ENCODE data around the gene PIP4K2B. TPM values are rescaled to one million over a fixed set of nuclear protein-coding genes. Genes with fewer than 3 reads are reported as not detected.

Gene PIP4K2B
- total RNA-seq, 1 donor from 2014 or later = 166 TPM

GRCh38 chr17:38743556-38744171 is 55.7 kb downstream of the PIP4K2B start:
- DNase-seq = no peak

GRCh38 chr17:38742411-38743308 is 56.7 kb downstream of the PIP4K2B start:
- DNase-seq = no peak

DNA sequence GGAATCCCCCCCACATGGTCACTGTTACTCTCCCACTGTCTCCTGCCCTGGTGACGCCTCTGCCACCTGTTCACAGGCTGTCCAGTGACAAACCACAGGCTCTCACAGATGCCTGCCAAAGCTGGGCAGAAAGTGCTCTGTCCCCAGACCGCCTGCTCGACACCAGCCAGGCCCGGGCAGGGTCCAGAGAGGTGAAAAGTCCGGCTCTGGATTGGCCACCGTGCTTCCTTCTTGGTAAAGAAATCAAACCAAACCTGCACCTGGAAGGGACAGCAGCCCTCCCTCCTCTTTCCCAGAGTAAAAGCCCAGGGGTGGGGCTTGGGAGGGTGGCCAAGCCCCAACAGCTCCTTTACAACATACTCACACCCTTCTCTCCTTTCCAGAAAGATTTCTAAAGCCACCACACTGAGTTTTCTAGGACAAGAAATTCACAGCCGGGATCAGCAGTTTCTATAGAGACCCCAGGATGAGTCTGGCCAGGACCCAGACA is 57.4 kb downstream of the PIP4K2B start:
- DNase-seq = no peak

- no peak for DNase-seq
These were observed 57.9 kb downstream of the PIP4K2B start for GRCh38 chr17:38741461-38741860.

DNA sequence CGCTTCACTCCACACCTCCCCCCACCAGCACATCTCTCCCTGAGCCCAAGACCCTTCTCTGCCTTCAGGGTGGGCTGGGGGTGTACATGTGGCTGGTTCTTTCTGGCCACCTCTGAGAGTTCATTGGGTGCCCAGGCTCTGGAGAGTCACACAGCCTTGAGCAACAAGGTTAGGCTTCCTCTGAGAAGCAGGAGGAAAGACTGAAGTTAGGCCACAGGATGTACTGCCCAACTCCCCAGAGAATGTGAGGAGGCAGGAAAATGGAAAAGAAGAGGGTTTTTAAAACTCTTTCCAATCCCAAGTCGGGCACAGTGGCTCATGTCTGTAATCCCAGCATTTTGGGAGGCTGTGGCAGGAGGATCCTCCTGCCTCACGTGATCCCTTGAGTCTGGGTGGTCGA is 58.5 kb downstream of the PIP4K2B start:
- DNase-seq = no peak

- no peak for DNase-seq
These were observed 59.3 kb downstream of the PIP4K2B start for GRCh38 chr17:38740044-38740443.

GRCh38 chr17:38739305-38739704 is 60.1 kb downstream of the PIP4K2B start:
- DNase-seq = no peak

- DNase-seq = no peak
These were observed 60.7 kb downstream of the PIP4K2B start for GRCh38 chr17:38738686-38739085.

DNA sequence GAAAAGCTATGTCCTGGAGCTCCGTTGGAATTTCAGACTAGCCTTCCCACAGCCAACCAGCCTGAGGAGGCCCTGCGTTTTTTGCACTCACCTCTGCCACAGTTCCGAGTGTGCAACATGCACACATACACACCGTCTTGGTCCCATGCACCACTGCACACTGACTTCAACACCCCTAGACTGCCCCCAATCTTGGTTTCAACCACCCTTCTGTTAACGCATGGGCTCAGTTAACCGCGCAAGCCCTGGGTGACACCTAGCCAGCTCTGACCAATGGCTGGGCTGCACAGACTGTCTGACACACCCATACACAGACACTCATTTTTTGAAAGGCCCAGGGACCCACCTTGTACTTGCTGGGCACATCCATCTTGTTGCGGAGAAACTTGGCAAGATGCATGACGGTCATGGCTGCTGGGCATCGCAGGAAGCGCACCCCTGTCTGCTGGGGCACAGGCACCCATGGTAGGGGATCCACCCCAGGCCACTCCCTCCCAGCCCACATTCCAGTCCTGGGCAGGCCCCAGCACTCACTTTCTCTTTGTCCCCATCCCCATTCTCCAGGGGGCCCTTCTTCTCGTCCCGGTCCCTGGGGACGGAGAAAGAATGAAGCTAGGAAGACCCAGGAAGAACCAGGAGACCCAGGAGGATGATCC is 61.2 kb downstream of the PIP4K2B start:
- no peak for DNase-seq

DNA sequence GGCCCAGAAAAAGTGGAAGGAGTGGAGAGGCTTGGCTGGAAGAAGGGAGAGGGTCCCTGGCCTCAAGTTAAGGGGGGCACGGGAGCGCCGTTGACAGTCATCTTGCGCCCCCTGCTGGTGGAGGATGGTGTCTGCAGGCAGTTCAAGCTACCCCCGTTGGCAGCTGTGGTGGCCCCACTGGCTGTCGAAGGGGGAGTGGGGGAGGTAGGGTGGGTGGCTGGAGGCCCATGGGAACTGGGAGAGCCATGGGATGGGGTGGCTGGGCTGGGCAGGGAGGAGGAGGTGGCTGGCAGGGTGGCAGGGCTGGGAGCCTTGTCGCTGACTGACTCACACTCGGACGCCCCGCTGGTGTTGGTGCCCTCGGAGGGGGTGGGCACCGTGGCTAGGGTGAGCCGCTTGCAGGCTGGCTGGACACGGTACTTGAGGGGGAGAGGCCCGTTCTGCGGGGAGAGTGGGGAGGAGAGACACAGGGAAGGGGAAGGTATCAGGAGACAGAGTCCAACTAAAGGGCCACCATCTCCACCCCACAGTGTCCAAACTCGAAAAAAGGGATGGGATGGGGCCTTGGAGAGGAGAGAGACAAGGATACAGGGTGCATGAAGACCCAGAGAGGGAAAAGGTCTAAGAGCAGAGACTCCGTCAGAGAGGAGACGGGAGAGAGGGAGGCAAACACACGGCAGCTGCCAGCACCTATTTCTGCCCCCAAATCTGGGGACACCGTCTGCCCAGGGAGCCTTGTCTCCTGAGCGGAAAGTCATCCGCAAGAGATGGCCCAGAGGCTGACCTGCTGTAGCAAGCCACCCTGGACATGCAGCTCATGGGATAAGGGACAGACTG is 64.0 kb downstream of the PIP4K2B start:
- no peak for DNase-seq

DNA sequence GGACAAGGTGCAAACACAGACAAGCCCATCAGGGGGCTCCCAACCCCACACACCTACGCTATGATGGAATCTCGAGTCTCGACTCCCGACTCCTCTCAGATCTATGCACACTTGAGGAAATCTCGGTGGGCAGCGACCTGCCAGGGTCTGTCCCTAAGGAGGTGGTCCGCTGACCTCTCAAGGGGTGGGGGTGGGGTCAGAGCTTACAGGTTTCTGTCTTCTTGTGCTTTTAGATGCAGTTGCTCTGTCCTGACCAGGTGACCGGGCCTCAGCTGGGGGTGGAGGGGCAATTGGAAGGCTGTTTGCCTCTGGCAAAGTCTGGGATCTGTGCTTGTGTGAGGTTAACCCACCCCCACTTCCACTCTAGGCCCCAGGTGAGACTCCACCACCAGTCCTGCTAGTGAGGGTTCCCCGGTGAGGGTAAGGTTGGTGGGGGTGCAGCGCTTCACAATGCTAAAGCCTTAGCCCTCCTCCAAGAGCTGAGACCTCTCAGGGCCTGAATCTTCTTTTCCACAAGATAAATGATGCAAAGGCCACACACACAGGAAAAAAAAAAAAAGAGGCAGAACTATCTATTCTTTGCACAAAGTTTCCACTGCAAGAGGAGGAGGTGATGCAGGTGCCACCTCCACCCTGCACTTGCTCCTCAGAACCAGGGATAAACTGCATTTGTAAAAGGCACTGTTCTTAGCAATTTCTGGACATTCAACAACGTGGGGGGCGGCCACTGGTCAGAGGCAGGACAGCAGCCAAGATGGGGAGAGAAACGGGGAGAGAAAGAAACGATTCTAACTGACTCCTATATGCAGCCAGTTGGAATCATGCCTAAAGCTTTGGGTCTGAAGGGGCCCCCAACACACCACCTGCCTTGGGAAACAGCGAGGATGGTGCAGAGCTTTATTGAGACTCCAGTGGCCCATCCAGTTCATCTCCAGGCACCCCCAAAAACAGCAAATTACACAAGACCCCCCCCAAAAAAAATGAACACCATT is 65.1 kb downstream of the PIP4K2B start:
- DNase-seq = no peak

DNA sequence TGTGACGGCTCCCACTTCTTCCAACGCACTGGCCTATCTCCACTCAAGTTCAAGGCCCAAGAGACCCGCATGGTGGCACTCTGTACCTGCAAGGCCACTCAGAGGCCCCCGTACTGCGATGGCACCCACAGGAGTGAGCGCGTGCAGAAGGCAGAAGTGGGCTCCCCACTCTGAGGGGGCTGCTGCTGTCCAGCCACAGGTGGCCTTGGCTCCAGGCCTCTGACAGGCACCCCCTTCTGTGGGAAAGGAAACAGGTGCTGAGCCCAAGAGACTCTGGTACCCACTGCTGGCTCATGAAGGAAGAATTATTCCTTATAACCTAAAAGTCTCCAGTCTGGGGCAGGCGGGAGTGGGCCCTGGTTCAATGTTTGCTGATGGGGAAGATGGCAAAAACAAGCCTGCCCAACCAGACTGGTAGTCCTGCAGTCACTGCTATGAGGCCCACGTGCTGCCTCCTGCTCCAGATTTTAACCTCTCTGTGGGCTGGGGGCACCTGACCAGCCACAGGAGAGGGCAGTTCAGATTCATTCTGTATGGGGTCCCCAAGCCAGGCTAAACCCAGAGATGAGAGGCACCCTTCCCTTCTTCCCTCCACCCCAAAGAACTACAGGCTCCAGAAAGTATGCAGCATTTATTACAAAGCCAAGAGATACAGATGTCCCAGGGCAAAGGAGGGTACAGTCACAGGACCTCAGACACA is 65.9 kb downstream of the PIP4K2B start:
- no peak for DNase-seq

DNA sequence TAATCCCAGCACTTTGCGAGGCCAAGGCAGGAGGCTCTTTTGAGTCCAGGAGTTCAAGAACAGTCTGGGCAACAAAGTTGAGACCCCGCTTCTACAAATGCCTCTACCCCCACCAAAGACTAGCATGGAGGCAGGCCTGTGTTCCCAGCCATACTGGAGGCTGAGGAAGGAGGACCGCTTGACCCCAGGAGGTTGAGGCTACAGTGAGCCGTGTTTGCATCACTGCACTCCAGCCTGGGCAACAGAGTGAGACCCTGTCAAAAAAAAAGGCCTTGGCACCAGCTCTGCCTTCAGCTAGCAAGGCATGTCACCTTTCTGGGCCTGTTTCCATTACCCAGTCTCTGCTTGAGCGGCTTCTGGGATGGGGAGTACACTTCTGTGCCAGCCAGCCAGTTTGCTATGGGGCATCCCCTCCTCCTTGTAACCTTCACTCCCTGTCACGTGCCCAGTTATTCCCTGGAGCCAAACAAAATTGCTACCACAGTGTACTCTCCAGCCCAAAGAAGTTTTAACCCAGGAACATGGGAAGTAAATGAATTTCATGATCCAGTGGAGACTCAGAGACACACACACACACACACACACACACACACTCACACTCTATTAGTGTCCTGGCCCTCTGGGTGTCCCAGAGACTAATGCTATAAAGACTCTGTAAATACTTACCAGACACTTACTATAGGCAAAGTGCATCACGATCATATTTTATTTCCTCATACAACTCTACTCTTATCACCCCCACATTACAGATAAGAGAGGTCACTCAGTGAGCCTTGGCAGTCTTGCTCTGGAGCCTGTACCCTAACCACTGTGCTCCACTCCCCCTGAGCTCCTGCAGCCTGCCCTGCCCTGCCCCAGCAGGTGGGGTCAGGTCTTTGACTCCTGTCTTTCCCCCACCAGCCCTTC is 66.7 kb downstream of the PIP4K2B start:
- no peak for DNase-seq

DNA sequence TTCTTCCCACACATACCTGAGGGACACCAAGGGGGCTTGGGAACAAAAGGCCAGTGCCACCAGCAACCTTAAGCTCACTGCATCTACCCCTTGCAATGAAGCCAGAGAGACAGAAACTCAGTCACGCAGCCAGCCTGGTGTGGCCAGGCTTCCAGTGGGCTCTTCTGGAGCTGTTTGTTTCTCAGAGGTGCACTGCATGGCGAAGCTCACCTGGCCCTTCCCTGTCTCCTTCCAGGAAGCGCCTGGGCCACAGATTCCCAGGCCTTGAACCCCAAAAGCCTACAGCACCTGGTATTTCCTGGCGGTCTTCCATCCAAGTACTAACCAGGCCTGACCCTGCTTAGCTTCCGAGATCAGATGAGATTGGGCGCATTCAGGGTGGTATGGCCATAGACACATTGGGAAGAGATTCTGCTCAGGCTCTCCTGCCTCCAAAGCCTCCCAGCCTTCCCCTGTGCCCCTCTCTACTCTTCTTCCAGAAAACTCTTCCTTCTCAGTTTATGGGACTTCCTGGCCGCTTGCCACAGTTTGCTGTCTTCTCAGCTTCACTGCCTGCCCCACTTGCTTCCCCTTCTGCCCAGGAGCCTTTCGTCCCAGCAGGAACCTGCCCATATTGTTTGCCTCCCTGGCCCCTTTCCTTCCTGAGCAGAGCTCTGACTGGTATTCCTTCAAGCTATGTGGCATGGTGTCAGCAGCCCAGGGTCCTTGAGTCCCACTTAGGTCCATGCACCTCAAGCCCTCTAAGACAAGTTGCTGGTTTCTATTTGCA is 67.6 kb downstream of the PIP4K2B start:
- DNase-seq = no peak

GRCh38 chr17:38730526-38731379 is 68.6 kb downstream of the PIP4K2B start:
- no peak for DNase-seq

GRCh38 chr17:38729886-38730525 is 69.3 kb downstream of the PIP4K2B start, which contains the start of gene CISD3:
CISD3 (plus strand) TSS chr17:38730341; CDS start chr17:38730359, 18 bp downstream.
- DNase-seq = peak; percentile 65

All from occipital lobe (tissue), 2 donors.